Smooth muscle cell of the brain vasculature (primary cell): ENCODE measurements around the gene C12orf76.

Experiments
- DNase-seq: peaks from one replicate; pipeline ENCODE4 v3.0.0-alpha.2; 2012; ENCODE audit warnings: low read depth, low spot score

Gene C12orf76

DNA sequence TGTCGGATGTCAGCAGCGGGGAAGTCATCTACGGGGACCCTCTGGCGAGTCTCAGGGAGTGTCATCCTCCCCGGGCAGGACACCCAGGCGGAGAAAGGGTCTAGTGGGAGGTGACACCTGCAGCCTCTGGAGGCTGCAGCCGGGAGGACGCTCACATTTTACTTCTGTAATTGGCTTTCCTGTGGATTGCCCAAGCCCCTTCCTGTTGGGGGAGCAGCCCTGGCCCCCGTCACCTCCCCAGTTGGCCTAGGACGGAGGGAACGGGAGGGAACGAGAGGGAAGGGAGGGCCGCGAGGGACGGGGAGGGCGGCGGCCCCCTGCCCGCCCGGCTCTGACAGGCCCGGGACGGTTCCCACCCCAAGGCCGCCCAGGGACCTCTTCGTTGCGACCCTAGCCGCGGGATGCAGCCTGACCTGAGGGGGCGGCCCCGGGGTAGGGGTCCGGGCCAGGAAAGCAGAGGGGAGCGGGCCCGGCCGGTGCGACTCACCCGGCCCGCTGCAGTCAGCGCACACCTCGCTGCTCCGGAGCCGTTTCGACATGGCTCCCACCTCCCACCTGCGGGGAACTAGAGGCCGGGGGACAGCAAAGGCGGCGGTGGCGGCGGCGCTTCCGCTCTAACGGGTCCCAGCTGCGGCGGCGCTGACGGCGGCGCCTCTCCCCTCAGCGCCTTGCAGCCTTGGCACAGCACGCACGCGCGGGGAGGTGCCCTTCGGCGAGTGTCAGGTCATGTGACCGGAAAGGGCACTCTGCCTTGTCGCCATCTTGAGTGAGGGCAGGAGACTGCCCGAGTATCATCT lies 52.4 kb downstream of the C12orf76 start, which contains the start of gene GIT2:
TSS of gene GIT2 (minus strand) at position 683 of the 797 bp plus-strand sequence. CDS start at position 539, 144 bp downstream.
- peak; percentile 82 for DNase-seq

GRCh38 chr12:109995361-109995685 lies 53.0 kb downstream of the C12orf76 start:
- DNase-seq: no peak

- no peak for DNase-seq
These were observed 53.7 kb downstream of the C12orf76 start for GRCh38 chr12:109994401-109995175.

DNA sequence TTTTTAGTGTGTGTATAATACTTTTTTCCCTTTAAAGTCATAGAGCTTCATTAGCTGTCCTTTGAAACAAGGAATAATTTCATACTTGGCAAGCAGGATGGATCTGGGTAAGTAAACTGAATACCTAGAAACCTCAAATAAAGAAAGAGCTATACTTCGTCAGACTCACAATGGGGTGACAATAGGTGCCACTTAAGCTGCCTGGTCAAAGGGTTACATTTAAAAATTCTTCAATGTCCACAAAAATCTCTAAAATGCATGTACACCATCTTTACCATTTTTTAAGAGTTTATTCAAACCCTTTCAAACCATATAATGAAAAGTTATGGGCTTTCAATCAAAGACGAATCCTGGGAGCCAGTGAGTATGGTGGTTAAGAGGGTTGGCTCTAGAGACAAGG lies 55.2 kb downstream of the C12orf76 start:
- DNase-seq: no peak

DNA sequence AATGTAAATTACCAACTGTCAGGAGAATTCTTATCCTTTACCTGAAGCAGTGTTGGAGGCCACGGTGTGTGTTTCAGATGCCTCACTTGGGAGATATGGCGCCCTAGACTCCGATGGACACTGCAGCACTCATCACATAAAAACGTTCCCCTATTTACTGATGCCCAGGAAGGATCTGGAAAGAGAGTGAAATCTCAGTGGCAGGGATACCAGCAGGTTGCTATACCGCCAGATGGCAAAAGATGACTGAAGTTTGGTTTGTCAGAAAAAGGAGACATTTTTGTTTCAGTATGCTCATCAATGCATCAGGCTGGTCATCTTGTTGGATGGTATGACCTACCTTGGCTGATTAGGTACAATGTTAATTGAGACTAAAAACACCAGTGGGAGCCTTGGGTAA lies 56.7 kb downstream of the C12orf76 start:
- no peak for DNase-seq
